Keratinocyte (primary cell): ENCODE results near the gene MRPL39.

Experiments used
- CTCF ChIP-seq, 3 experiments: IDR thresholded peaks in 1 of 3; conservative IDR thresholded peaks in 1 of 3; optimal IDR thresholded peaks in 1 of 3; 2 replicates in 2 of 3; 3 replicates in 1 of 3; pipeline versions ENCODE3 to v1.5.1; 2011; ENCODE audit warnings: low read length in 3 of 3, mild to moderate bottlenecking in 3 of 3, moderate library complexity in 2 of 3, control low read depth in 1 of 3, inconsistent platforms in 1 of 3; ENCODE audit not compliant: insufficient read depth in 2 of 3; ENCODE audit errors: extremely low read depth in 1 of 3
- EZH2 ChIP-seq: IDR thresholded peaks from one replicate; pipeline ENCODE4 v1.6.1; 2012; ENCODE audit warnings: inconsistent platforms, mild to moderate bottlenecking, low read length, moderate library complexity

- TF ChIP-seq CTCF (optimal IDR thresholded peaks at IDR 0.05 in 1 of 3, IDR thresholded peaks at IDR 0.05 in 1 of 3, conservative IDR thresholded peaks at IDR 0.05 in 1 of 3; ENCODE audit: extremely low read depth in 1 of 3, insufficient read depth in 2 of 3, low read length in 3 of 3): no peak
- TF ChIP-seq EZH2: no peak
These were observed 50.1 kb downstream of the MRPL39 start for GRCh38 chr21:25557180-25557579.
